H1 (cell line): ENCODE results near the gene RNF44. TPM values are rescaled to one million over a fixed set of nuclear protein-coding genes. Genes with fewer than 3 reads are reported as not detected.

ENCODE experiments used
- CTCF ChIA-PET: fragments of 300-600 bp; sonication (Branson Sonifier 250); formaldehyde crosslinking; loops from one replicate; lab custom pipeline; 2021; ENCODE audit not compliant: partially characterized antibody; lab: Charles Lee
- POLR2A ChIA-PET: fragments of 300-600 bp; sonication (Branson Sonifier 250); formaldehyde crosslinking; loops from one replicate; lab custom pipeline; 2021; ENCODE audit warnings: inconsistent platforms; ENCODE audit not compliant: partially characterized antibody; lab: Charles Lee
- DNase-seq, 2 experiments: peaks; one replicate each; pipeline versions ENCODE4 v3.0.0 to v3.0.0-alpha.2; 2010 to 2022; ENCODE audit warnings: low spot score in 2 of 2, low read depth in 1 of 2, mixed read lengths in 1 of 2
- FAIRE-seq: peaks from 2 replicates; lab custom pipeline; 2011; peaks lifted over from hg19 to GRCh38; lab: Jason Lieb, UNC
- H2AFZ ChIP-seq: 2 replicates; pipeline ENCODE4 v1.8.1; 2012; ENCODE audit warnings: low read length, inconsistent platforms
- H2AK5ac ChIP-seq: 2 replicates; pipeline ENCODE4 v1.6.1; 2013; ENCODE audit warnings: low read depth, low read length
- H2BK120ac ChIP-seq: replicated peaks from 2 replicates; pipeline ENCODE3; 2013; ENCODE audit warnings: low read depth, low read length, inconsistent platforms
- H2BK12ac ChIP-seq: 2 replicates; pipeline ENCODE4 v1.6.1; 2013; ENCODE audit warnings: low read depth, low read length
- H2BK15ac ChIP-seq: 2 replicates; pipeline ENCODE4 v1.6.1; 2013; ENCODE audit warnings: low read length
- H2BK20ac ChIP-seq: 2 replicates; pipeline ENCODE4 v1.6.1; 2013; ENCODE audit warnings: low read length
- H2BK5ac ChIP-seq: 2 replicates; pipeline ENCODE4 v1.6.1; 2013; ENCODE audit warnings: low read depth, low read length
- H3K14ac ChIP-seq: 2 replicates; pipeline ENCODE4 v1.6.1; 2013; ENCODE audit warnings: inconsistent platforms; ENCODE audit not compliant: insufficient read length
- H3K18ac ChIP-seq: 2 replicates; pipeline ENCODE4 v1.6.1; 2013; ENCODE audit warnings: low read length; ENCODE audit errors: extremely low read depth
- H3K23ac ChIP-seq: 2 replicates; pipeline ENCODE4 v1.6.1; 2013; ENCODE audit warnings: inconsistent platforms; ENCODE audit not compliant: insufficient read length
- H3K23me2 ChIP-seq: 2 replicates; pipeline ENCODE4 v1.6.1; 2013; ENCODE audit warnings: low read depth, low read length
- H3K27ac ChIP-seq: 2 replicates; pipeline ENCODE4 v1.6.1; 2011; ENCODE audit warnings: low read depth, low read length, inconsistent platforms
- H3K27me3 ChIP-seq, 4 experiments: replicated peaks in 1 of 4; 1 replicate in 1 of 4; 2 replicates in 3 of 4; pipeline versions ENCODE4 v1.6.1 to v1.8.1; 2011 to 2013; ENCODE audit warnings: low read length in 3 of 4, mild to moderate bottlenecking in 3 of 4, inconsistent platforms in 2 of 4, mixed read lengths in 2 of 4, moderate library complexity in 1 of 4; ENCODE audit not compliant: control insufficient read depth in 3 of 4, insufficient read depth in 3 of 4; ENCODE audit errors: extremely low read depth in 1 of 4
- H3K36me3 ChIP-seq, 4 experiments: 2 replicates each; pipeline versions ENCODE4 v1.6.1 to v1.8.1; 2011 to 2013; ENCODE audit warnings: mild to moderate bottlenecking in 4 of 4, low read length in 3 of 4, moderate library complexity in 2 of 4, control low read depth in 1 of 4, inconsistent platforms in 1 of 4; ENCODE audit not compliant: insufficient read depth in 4 of 4, control insufficient read depth in 2 of 4
- H3K4ac ChIP-seq: replicated peaks from 2 replicates; pipeline ENCODE3; 2013; ENCODE audit warnings: low read length, low read depth, mixed read lengths, inconsistent platforms; ENCODE audit not compliant: insufficient read length
- H3K4me1 ChIP-seq, 4 experiments: replicated peaks in 1 of 4; 1 replicate in 1 of 4; 2 replicates in 3 of 4; pipeline versions ENCODE4 v1.6.1 to v1.8.1; 2011 to 2013; ENCODE audit warnings: low read length in 3 of 4, inconsistent platforms in 2 of 4, mixed read lengths in 1 of 4; ENCODE audit not compliant: insufficient read depth in 4 of 4, control insufficient read depth in 3 of 4
- H3K4me2 ChIP-seq, 2 experiments: 2 replicates each; pipeline versions ENCODE4 v1.6.1 to v1.8.1; 2011 to 2013; ENCODE audit warnings: low read depth in 2 of 2, low read length in 2 of 2, control low read depth in 1 of 2, inconsistent platforms in 1 of 2, mild to moderate bottlenecking in 1 of 2; ENCODE audit not compliant: insufficient read depth in 1 of 2
- H3K4me3 ChIP-seq, 4 experiments: fragments of 200-600, 300-600 bp in 1 of 4; sonication (generic), shearing (Covaris generic), sonication (Bioruptor Twin) in 1 of 4; 2 replicates each; pipeline versions ENCODE4 v1.5.1 to v1.8.1; 2011 to 2016; ENCODE audit warnings: low read length in 4 of 4, low read depth in 3 of 4, control low read depth in 2 of 4, inconsistent platforms in 2 of 4, mild to moderate bottlenecking in 2 of 4, mixed read lengths in 1 of 4, moderate library complexity in 1 of 4; ENCODE audit not compliant: insufficient read depth in 2 of 4; ENCODE audit errors: extremely low read depth in 1 of 4
- H3K56ac ChIP-seq: replicated peaks from 2 replicates; pipeline ENCODE3; 2013; ENCODE audit warnings: low read depth, mild to moderate bottlenecking, mixed read lengths, low read length, inconsistent platforms; ENCODE audit not compliant: insufficient read length
- H3K79me1 ChIP-seq: 2 replicates; pipeline ENCODE4 v1.6.1; 2013; ENCODE audit warnings: low read depth, low read length, control low read depth
- H3K79me2 ChIP-seq, 2 experiments: 2 replicates each; pipeline versions ENCODE4 v1.6.1 to v1.8.1; 2012 to 2013; ENCODE audit warnings: low read length in 2 of 2, mild to moderate bottlenecking in 2 of 2, inconsistent platforms in 1 of 2; ENCODE audit not compliant: insufficient read depth in 2 of 2, control insufficient read depth in 1 of 2
- H3K9ac ChIP-seq, 4 experiments: replicated peaks in 1 of 4; 1 replicate in 1 of 4; 2 replicates in 3 of 4; pipeline versions ENCODE4 v1.6.1 to v1.8.1; 2011 to 2013; ENCODE audit warnings: low read depth in 3 of 4, low read length in 3 of 4, control low read depth in 2 of 4, mild to moderate bottlenecking in 2 of 4, moderate library complexity in 2 of 4, inconsistent platforms in 1 of 4; ENCODE audit errors: extremely low read depth in 1 of 4
- H3K9me3 ChIP-seq, 2 experiments: 2 replicates each; pipeline versions ENCODE4 v1.6.1 to v1.8.1; 2012 to 2013; ENCODE audit warnings: mild to moderate bottlenecking in 2 of 2, moderate library complexity in 2 of 2, control low read depth in 1 of 2, inconsistent platforms in 1 of 2, low read depth in 1 of 2, low read length in 1 of 2, mixed read lengths in 1 of 2; ENCODE audit not compliant: insufficient read depth in 2 of 2
- H4K20me1 ChIP-seq, 2 experiments: replicated peaks in 1 of 2; 2 replicates each; pipeline versions ENCODE3 to v1.8.1; 2011 to 2013; ENCODE audit warnings: inconsistent platforms in 2 of 2, low read length in 2 of 2, mild to moderate bottlenecking in 1 of 2; ENCODE audit not compliant: insufficient read depth in 2 of 2, control insufficient read depth in 1 of 2
- H4K5ac ChIP-seq: 2 replicates; pipeline ENCODE4 v1.6.1; 2013; ENCODE audit warnings: low read length, low read depth, mixed read lengths, inconsistent platforms; ENCODE audit not compliant: insufficient read length
- H4K8ac ChIP-seq: 2 replicates; pipeline ENCODE4 v1.8.0; 2013; ENCODE audit warnings: mild to moderate bottlenecking, moderate library complexity, low read length, inconsistent platforms; ENCODE audit not compliant: insufficient read depth; ENCODE audit errors: extremely low read depth
- H4K91ac ChIP-seq: replicated peaks from 2 replicates; pipeline ENCODE3; 2013; ENCODE audit warnings: low read length, mixed read lengths, inconsistent platforms; ENCODE audit not compliant: insufficient read length
- CEBPB ChIP-seq: IDR thresholded peaks from 2 replicates; pipeline ENCODE4 v1.6.1; 2012; ENCODE audit warnings: low read depth, low read length
- FOSL1 ChIP-seq: IDR thresholded peaks from 2 replicates; pipeline ENCODE4 v1.6.1; 2011; ENCODE audit warnings: mild to moderate bottlenecking, low read depth, low read length, moderate library complexity; ENCODE audit not compliant: insufficient read depth
- KDM1A ChIP-seq: fragments of 200-600, 300-600 bp; sonication (generic); IDR thresholded peaks from 2 replicates; pipeline ENCODE4 v1.7.1; 2016; ENCODE audit warnings: mild to moderate bottlenecking, low read length, borderline replicate concordance
- RAD21 ChIP-seq, 2 experiments: IDR thresholded peaks in 1 of 2; conservative IDR thresholded peaks in 1 of 2; 2 replicates each; pipeline ENCODE4 v1.6.1; 2011; ENCODE audit warnings: low read depth in 2 of 2, low read length in 2 of 2, improper control_type of control experiment in 1 of 2, inconsistent platforms in 1 of 2, mild to moderate bottlenecking in 1 of 2, moderate library complexity in 1 of 2
- RBBP5 ChIP-seq: IDR thresholded peaks from 2 replicates; pipeline ENCODE4 v1.7.1; 2012; ENCODE audit warnings: low read depth, mild to moderate bottlenecking, inconsistent platforms, low read length, moderate library complexity, borderline replicate concordance
- SIX5 ChIP-seq: IDR thresholded peaks from 2 replicates; pipeline ENCODE4 v1.6.1; 2011; ENCODE audit warnings: mild to moderate bottlenecking, low read depth, low read length
- WGBS, 2 experiments: shearing (Covaris generic) in 1 of 2; methylation state at CpG; one replicate each; pipeline versions ENCODE4 v1.1.6 to v1.1.7; 2013 to 2015; ENCODE audit warnings: low lambda C conversion rate in 2 of 2, mixed read lengths in 2 of 2, inconsistent platforms in 1 of 2, low coverage in 1 of 2, missing lambda C conversion rate in 1 of 2; ENCODE audit not compliant: insufficient replicate concordance in 2 of 2, insufficient coverage in 1 of 2, insufficient read length in 1 of 2; ENCODE audit errors: extremely low coverage in 1 of 2, missing lambda C conversion rate in 1 of 2; 5-methylcytosine and 5-hydroxymethylcytosine counted together
- polyA plus RNA-seq, 7 experiments: library from polyadenylated mRNA; depleted of rRNA in 3 of 7; stranded (reverse) in 5 of 7; unstranded in 2 of 7; fragments of >200 nt in 5 of 7; fragments of 200-250 nt in 2 of 7; gene quantifications; 1 replicate in 5 of 7; 2 replicates in 1 of 7; 4 replicates in 1 of 7; pipeline versions ENCODE4 v1.2.1 to v1.2.3, GENCODE V29; 2011 to 2013; ENCODE audit warnings: missing spikeins in 2 of 7, mixed read lengths in 2 of 7
- total RNA-seq: library from RNA; stranded (reverse); fragmentation: NEBNext Ultra II Directional; extraction: Animal tissue kit (Norgen Biotek cat#: 25700); gene quantifications from 2 replicates; pipeline ENCODE4 v1.2.1, GENCODE V29; 2021

RNF44 gene
- total and polyA plus RNA-seq, 2 of the 8 experiments (the other 6 are each of a cell fraction or from before 2014, with no cell fraction given) = 54.7 to 164 TPM

- Histone ChIP-seq H3K79me2 (no peaks in the 10 kb centered on the region), H3K27ac (no peak overlapping the region), H4K5ac (no peak overlapping the region), H3K18ac (no peak overlapping the region), H3K14ac (no peak overlapping the region), H3K23me2 (no peaks in the 10 kb centered on the region), H3K9ac (no peak overlapping the region), H2BK5ac (no peak overlapping the region), H2AFZ (no peak overlapping the region), H2BK12ac (no peak overlapping the region), H4K20me1 (peaks cover 4 to 8% of the 10 kb centered on the region in 2 experiments), H3K36me3 (peaks cover 9 to 20% (median 15%) of the 10 kb centered on the region in 4 experiments; a peak in 7 of 8 replicates), H2AK5ac (no peak overlapping the region), H2BK15ac (no peak overlapping the region), H3K23ac (no peak overlapping the region), H3K27me3 (no peaks in the 10 kb centered on the region), H4K8ac (no peak overlapping the region), H3K4ac (no peak overlapping the region), H3K9me3 (no peaks in the 10 kb centered on the region), H2BK20ac (no peak overlapping the region), H3K56ac (no peak overlapping the region), H3K79me1 (peaks cover 3% of the 10 kb centered on the region; the same call in 1 of the 2 replicates), H3K4me3 (no peak overlapping the region), H2BK120ac (no peak overlapping the region), H4K91ac (no peak overlapping the region), H3K4me1 (no peaks in the 10 kb centered on the region; a peak in 1 of 7 replicates), H3K4me2 (no peak overlapping the region)
- TF ChIP-seq RBBP5 (no peak), SIX5 (no peak), RAD21 (IDR thresholded peaks at IDR 0.05 in 1 of 2, conservative IDR thresholded peaks at IDR 0.05 in 1 of 2; ENCODE audit: low read depth in 2 of 2, low read length in 2 of 2) (no peak), FOSL1 (no peak), KDM1A (no peak), CEBPB (no peak)
- DNase-seq (no peak), FAIRE-seq (no peak)
- CTCF ChIA-PET = interaction anchor here (0.8 to 1.3 kb wide), 2 partner anchors 11 to 76 kb away, joined by 3 to 4 read pairs; no protein-coding TSS in a partner anchor
- POLR2A ChIA-PET = interaction anchor here (0.5 to 26.0 kb wide), 4 partner anchors 11 to 778 kb away, joined by 4 to 458 read pairs (median 6); partner anchors contain the start of gene RNF44
- 97% methylated on average over 6 of the region's 6 CpGs; no CpG with 5 or more reads in 1 of the 2 experiments for WGBS, 2 experiments
Observed at GRCh38 chr5:176524138-176524537, 13.1 kb downstream of the RNF44 start.
